ENCODE results near the gene RALBP1.

- no peak for TF ChIP-seq CTCF (IDR thresholded peaks at IDR 0.05)
- no peak for TF ChIP-seq EP300 (IDR thresholded peaks at IDR 0.05)
- TF ChIP-seq POLR2A (IDR thresholded peaks at IDR 0.05), result no peak
- TF ChIP-seq POLR2AphosphoS5 (IDR thresholded peaks at IDR 0.05), result no peak
Observed at GRCh38 chr18:9483526-9483925, 8.2 kb downstream of the RALBP1 start.
